IPS-NIHi7 (cell line): ENCODE results near the gene ATP11A.

Source experiments
- DNase-seq: peaks from one replicate; pipeline ENCODE4 v3.0.0; 2012; ENCODE audit warnings: mixed read lengths; ENCODE audit errors: extremely low spot score

The ATP11A gene

GRCh38 chr13:112892426-112893206, 202.8 kb downstream of the ATP11A start:
- no peak for DNase-seq

- DNase-seq = no peak
Measured at GRCh38 chr13:112893207-112893569, 203.3 kb downstream of the ATP11A start.

GRCh38 chr13:112893570-112894422, 204.0 kb downstream of the ATP11A start:
- peak; percentile 84 for DNase-seq

GRCh38 chr13:112894423-112894672, 204.5 kb downstream of the ATP11A start:
- no peak for DNase-seq

GRCh38 chr13:112894673-112895481, 205.0 kb downstream of the ATP11A start:
- DNase-seq = peak; percentile 69

GRCh38 chr13:112895521-112896465, 206.0 kb downstream of the ATP11A start:
- no peak for DNase-seq

- DNase-seq = no peak
Measured at GRCh38 chr13:112896736-112897602, 207.1 kb downstream of the ATP11A start.

- no peak for DNase-seq
Measured at GRCh38 chr13:112897603-112897955, 207.7 kb downstream of the ATP11A start.

GRCh38 chr13:112897956-112898620, 208.2 kb downstream of the ATP11A start:
- no peak for DNase-seq

- no peak for DNase-seq
Measured at GRCh38 chr13:112898621-112899280, 208.9 kb downstream of the ATP11A start.

GRCh38 chr13:112899281-112900225, 209.7 kb downstream of the ATP11A start:
- DNase-seq = no peak

GRCh38 chr13:112900226-112900600, 210.4 kb downstream of the ATP11A start:
- no peak for DNase-seq

- DNase-seq = no peak
Measured at GRCh38 chr13:112900691-112901091, 210.9 kb downstream of the ATP11A start.

- no peak for DNase-seq
Measured at GRCh38 chr13:112902101-112902651, 212.3 kb downstream of the ATP11A start.

GRCh38 chr13:112902669-112903068, 212.8 kb downstream of the ATP11A start:
- DNase-seq = no peak

GRCh38 chr13:112903071-112903577, 213.3 kb downstream of the ATP11A start:
- no peak for DNase-seq

GRCh38 chr13:112903606-112904195, 213.9 kb downstream of the ATP11A start:
- no peak for DNase-seq
